ENCODE data around the gene PIF1.

The PIF1 gene

DNA sequence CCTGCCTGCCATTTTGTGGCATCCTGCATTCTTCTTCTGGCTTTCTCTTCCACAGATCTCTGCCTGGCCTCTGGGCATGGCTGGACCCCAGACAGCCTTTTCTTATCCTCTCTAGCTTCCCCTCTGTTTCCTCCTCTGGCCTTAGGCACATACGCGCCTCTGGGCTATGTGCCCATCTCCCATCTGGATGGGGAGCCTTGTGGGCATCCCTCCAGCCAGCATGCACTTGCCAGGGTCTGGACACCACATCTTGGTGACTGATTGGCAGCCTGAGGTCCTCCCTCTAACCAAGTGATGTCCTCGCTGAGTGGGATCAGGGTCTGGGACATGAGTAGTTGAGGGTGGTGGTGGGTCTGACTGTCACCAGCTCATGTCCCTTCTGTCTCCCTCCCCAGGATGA is 29.1 kb upstream of the PIF1 start:
- Mint-ChIP-seq H3K27me3 (no peaks in the 10 kb centered on the region), H3K36me3 (peaks cover 5% of the 10 kb centered on the region), H3K4me3 (no peak overlapping the region), H3K4me1 (ENCODE audit: low read depth) (peaks cover 29% of the 10 kb centered on the region), H3K9me3 (ENCODE audit: low read depth) (no peaks in the 10 kb centered on the region), H3K27ac (no peak overlapping the region)

DNA sequence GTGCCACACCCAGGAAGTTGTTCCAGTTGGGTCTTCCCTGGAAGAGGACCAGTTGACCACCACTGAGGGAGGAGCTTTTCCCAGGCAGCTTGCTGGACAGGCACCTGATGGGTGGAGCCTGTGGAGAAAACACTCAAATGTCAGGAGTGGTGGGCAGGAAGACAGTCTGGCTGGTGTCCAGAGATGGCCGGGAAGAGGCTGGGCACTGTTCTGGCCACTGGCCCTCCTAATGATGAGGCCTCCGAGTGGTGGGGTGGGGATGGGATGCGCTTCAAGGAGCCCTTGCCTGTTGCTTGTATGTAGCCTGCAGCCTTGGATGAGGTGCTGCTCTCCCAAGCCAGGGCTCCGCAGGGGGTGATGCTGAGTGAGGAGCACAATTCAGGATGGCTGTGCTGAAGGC is 28.6 kb upstream of the PIF1 start:
- peaks cover 29% of the 10 kb centered on the region for H3K4me1 Mint-ChIP-seq (ENCODE audit: low read depth)
- peaks cover 5% of the 10 kb centered on the region for H3K36me3 Mint-ChIP-seq
- H3K27me3 Mint-ChIP-seq, result no peaks in the 10 kb centered on the region
- H3K9me3 Mint-ChIP-seq (ENCODE audit: low read depth), result no peaks in the 10 kb centered on the region
- H3K27ac Mint-ChIP-seq, result no peak overlapping the region
- H3K4me3 Mint-ChIP-seq, result no peak overlapping the region

DNA sequence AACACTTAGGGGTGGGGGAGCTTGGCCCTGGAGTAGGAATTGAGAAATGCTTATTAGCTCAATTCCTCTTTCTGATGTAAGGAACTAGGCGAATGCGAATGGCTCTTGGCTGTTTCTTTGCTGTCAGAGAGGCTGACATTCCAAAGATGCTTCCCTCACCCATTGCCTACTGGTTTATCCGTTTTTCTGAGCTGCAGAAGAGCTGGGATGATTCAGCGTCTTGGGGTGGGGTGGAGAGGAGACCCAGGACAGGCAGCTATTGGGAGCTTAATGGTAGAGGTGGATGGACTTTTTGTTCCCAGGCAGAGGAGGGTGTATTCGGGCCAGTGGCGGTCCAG is 26.0 kb upstream of the PIF1 start:
- peaks cover 7% of the 10 kb centered on the region for H3K36me3 Mint-ChIP-seq

DNA sequence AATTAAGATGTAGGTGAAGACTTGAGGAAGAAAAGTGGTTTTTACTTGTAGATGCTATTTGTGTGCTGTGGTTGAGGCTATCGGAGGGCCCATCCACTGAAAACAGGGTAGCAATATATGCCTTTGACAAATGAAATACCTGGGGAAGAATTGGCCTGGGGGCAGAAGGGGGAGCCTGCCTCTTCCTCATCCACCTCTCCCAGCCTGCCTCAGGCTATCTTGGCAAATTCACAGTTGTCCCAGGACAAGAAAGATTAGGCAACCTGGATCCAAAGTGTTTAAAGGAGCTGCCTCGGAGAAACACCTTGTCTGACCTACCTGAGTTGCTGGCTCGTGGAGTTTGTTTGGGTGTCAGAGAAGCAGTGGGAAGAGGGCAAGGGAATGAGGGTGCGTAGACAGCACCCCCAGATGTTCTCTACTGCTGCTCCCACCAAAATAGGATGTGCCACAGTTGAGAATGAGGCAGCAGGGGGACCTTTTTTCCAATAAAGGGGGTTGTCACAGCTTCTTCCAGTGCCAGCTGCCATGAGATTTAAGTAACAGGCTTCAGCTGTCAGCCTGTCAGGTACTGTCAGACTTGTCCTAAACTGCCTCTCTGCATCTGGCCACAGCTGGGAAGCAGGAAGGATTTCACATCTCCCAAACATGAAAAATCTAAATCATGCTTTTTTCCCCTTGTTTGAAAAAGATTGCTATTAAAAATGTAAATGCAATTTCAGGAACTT is 25.5 kb upstream of the PIF1 start:
- Mint-ChIP-seq H3K36me3 (peaks cover 7% of the 10 kb centered on the region), H3K27ac (no peak overlapping the region), H3K27me3 (no peaks in the 10 kb centered on the region), H3K9me3 (ENCODE audit: low read depth) (no peaks in the 10 kb centered on the region), H3K4me3 (no peak overlapping the region), H3K4me1 (ENCODE audit: low read depth) (peaks cover 25% of the 10 kb centered on the region)

More for the DNA sequence above, 26.0 kb upstream of the PIF1 start:
- Mint-ChIP-seq H3K4me3 (no peak overlapping the region), H3K27me3 (no peaks in the 10 kb centered on the region), H3K27ac (no peak overlapping the region), H3K9me3 (ENCODE audit: low read depth) (no peaks in the 10 kb centered on the region), H3K4me1 (ENCODE audit: low read depth) (peaks cover 28% of the 10 kb centered on the region)

DNA sequence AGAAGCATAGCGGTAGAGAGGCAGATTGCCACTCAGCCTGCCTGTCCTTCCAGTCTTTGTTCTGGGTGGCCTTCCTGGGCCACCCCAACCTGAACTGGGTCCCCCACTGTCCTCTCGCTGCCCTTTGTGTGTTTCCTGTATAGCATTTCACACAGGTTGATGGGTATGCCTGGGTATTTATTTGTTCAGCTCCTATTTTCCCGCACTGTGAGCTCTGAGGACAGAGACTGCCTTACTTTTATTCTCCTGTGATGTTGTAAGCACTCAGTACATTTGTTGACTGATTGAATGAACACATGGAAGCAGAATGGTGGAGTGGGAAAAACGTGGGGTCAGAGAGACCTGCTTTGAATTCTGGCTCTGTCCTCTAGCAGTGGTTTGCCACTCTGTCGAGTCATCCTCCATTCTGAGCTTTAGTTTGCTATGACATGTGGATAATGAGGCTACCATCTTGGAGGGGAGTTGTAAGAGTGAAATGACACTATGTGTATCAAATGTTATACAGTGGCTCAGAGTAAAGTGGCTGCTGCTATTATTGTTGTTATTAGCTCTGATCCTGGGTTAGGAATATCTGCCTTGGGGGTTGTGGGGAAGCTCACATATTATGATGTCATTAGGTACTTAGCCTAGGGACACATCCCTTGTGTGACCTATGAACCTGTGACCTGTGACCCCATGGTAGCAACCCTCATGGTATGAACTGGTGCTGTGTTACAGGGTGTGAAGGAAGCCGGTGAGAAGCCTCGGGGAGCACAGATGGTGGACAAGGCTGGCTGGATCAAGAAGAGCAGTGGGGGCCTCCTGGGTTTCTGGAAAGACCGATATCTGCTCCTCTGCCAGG is 22.6 kb upstream of the PIF1 start:
- H3K36me3 Mint-ChIP-seq, result peaks cover 7% of the 10 kb centered on the region
- H3K27ac Mint-ChIP-seq, result peak overlapping the region; percentile 13
- no peaks in the 10 kb centered on the region for H3K27me3 Mint-ChIP-seq
- no peak overlapping the region for H3K4me3 Mint-ChIP-seq
- H3K4me1 Mint-ChIP-seq (ENCODE audit: low read depth), result peaks cover 45% of the 10 kb centered on the region
- H3K9me3 Mint-ChIP-seq (ENCODE audit: low read depth), result no peaks in the 10 kb centered on the region

DNA sequence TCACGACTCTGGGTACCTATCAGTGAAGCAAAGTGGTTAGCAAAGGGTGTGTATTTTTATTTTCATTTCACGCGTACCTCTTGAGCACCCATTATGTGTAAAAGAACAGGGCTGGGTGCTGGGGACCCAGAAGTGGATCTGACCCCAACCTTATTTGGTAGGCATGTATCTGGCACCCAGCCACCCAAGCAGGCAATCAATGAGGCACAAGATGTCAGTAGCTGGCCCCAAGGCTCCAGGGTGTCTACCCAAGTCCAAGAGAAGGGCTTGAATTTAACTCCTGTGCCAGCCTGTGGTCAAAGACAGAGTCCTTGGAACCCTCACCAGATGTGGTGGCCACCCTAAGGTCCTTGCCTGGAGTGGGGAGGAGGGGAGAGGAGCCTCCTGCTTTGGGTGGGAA is 22.0 kb upstream of the PIF1 start:
- H3K36me3 Mint-ChIP-seq, result peaks cover 7% of the 10 kb centered on the region
- no peak overlapping the region for H3K4me3 Mint-ChIP-seq

DNA sequence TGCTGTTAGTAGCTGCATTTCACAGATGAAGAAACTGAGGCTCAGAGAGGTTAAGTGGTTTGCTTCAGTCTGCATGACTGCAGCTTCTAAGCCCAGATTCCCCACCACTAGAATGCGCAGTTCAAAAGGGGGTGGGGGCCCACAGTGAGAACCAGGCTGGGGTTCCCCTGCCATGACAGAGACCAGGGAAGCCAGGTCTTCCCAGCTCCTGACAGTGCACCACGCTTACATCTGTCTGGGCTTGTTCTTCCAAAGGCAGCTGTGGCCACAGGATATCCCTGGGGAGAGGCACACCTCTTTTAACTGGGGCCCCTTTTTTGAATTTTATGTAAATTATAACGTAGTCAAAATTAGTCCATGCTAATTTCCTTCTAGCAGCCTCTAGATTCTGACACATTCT is 21.6 kb upstream of the PIF1 start:
- Mint-ChIP-seq H3K27me3 (no peaks in the 10 kb centered on the region), H3K9me3 (ENCODE audit: low read depth) (no peaks in the 10 kb centered on the region), H3K4me3 (no peak overlapping the region), H3K4me1 (ENCODE audit: low read depth) (peaks cover 53% of the 10 kb centered on the region), H3K27ac (peak overlapping the region; percentile 46), H3K36me3 (peaks cover 4% of the 10 kb centered on the region)

More for the DNA sequence above, 22.0 kb upstream of the PIF1 start:
- Mint-ChIP-seq H3K27ac (peak overlapping the region; percentile 46), H3K4me1 (ENCODE audit: low read depth) (peaks cover 51% of the 10 kb centered on the region), H3K27me3 (no peaks in the 10 kb centered on the region), H3K9me3 (ENCODE audit: low read depth) (no peaks in the 10 kb centered on the region)

DNA sequence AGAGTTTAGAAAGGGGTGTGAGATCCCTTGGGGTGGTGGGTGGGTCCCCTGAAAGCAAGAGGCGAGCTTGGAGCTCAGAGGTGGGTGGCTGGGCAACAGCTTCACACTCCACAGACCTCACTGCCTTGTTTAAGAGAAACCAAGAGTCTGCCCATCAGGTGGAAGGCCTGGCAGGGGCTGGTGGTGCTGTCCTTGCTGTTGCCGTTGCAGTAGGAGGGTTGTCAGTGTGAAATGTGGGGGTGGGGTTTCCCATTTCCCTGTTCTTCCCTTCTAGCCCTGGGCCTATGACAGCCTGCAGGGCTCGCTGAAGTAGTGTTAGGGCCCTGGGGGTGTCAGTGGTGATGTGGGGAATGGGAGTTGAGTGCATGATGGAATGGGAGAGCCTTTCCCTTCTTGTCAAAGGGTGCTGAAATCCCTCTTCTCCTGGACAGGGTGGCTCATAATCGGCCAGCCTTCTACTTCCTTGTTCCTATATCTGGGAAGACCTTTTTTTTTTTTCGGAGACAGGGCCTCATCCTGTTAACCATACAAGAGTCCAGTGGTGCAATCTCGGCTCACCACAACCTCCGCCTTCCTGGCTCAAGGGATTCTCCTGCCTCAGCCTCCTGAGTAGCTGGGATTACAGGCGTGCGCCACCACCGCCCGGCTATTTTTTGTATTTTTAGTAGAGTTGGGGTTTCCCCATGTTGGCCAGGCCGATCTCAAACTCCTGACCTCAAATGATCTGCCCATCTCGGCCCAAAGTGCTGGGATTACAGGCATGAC is 20.6 kb upstream of the PIF1 start:
- H3K27ac Mint-ChIP-seq, result no peak overlapping the region
- H3K4me3 Mint-ChIP-seq, result no peak overlapping the region
- no peaks in the 10 kb centered on the region for H3K27me3 Mint-ChIP-seq
- H3K36me3 Mint-ChIP-seq, result peaks cover 2% of the 10 kb centered on the region
- no peaks in the 10 kb centered on the region for H3K9me3 Mint-ChIP-seq (ENCODE audit: low read depth)
- peaks cover 50% of the 10 kb centered on the region for H3K4me1 Mint-ChIP-seq (ENCODE audit: low read depth)

DNA sequence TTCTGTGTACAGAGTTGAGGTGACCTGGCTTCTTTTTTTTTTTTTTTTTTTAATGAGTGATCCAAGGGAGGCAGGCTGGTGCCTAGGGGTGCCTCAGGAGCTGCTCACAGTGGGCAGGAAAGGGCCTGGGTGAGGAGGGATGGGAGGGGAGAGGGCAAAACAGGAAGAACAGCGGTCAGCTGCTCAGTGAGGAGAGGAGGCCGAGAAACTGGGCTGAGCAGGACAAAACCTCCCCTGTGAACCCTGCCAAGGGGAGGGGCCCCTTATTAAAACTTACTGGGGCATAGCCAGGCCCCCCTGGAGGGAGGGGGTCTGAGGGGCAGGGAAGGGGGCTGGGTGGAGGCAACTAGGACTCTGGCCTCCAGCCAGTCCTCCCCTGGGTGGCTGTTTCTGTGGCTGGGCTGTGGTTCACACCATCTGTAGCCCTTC is 19.8 kb upstream of the PIF1 start:
- Mint-ChIP-seq H3K27me3 (no peaks in the 10 kb centered on the region), H3K9me3 (ENCODE audit: low read depth) (no peaks in the 10 kb centered on the region), H3K27ac (peak overlapping the region; percentile 62), H3K4me3 (peak overlapping the region; percentile 92), H3K36me3 (peaks cover 2% of the 10 kb centered on the region), H3K4me1 (ENCODE audit: low read depth) (peaks cover 56% of the 10 kb centered on the region)

DNA sequence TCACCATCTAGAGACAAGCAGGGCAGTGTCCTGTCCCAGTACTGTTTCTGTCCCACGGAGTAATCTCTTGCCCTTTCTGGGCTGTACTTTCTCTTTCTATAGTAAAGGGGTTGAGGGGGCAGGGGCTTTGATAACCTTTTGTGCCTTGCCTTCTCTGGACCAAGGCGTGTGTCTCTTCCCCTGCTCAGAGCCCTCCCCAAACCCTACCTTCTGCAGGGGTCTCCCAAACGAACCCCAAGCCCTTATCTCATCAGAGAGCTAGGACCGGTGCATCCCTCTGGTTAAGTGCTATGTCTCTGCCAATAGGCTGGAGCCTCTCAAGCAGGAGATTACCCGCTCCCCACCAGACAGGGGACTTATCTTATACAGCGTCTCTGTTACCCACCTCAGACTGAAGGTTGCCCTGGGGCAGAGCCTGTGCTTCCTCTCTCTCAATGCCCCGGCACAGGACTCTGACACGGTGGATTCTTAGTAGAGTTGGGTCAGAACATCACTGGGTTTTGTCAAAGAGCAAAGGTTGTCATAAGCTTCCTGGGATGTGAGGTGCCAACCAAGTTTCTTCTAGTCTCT is 19.2 kb upstream of the PIF1 start:
- Mint-ChIP-seq H3K27me3 (no peaks in the 10 kb centered on the region), H3K36me3 (peaks cover 2% of the 10 kb centered on the region), H3K4me3 (peak overlapping the region; percentile 92), H3K4me1 (ENCODE audit: low read depth) (peaks cover 56% of the 10 kb centered on the region), H3K27ac (peak overlapping the region; percentile 62), H3K9me3 (ENCODE audit: low read depth) (no peaks in the 10 kb centered on the region)

DNA sequence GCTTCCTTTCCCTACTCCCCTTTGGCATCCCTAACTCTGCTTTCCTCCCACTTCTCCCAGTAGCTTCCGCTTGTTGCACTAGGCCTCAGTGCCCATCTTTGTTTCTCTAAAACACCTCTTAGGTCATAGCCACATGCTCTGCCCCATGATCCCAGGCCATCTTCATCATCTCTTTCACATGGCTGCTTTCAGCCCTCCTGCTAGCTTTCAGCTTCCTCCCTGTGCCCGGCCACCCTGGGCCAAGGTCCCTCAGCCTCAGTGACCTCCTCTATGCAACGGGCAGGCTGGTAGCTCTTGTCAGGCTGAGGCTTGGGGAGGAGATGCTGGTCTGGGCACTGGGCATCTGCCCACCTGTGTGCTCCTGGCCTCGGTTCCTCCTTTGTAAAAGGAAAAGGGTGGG is 18.5 kb upstream of the PIF1 start:
- H3K27ac Mint-ChIP-seq, result peak overlapping the region; percentile 62
- peaks cover 60% of the 10 kb centered on the region for H3K4me1 Mint-ChIP-seq (ENCODE audit: low read depth)
- H3K9me3 Mint-ChIP-seq (ENCODE audit: low read depth), result no peaks in the 10 kb centered on the region
- peaks cover 2% of the 10 kb centered on the region for H3K36me3 Mint-ChIP-seq
- no peaks in the 10 kb centered on the region for H3K27me3 Mint-ChIP-seq
- H3K4me3 Mint-ChIP-seq, result peak overlapping the region; percentile 92

DNA sequence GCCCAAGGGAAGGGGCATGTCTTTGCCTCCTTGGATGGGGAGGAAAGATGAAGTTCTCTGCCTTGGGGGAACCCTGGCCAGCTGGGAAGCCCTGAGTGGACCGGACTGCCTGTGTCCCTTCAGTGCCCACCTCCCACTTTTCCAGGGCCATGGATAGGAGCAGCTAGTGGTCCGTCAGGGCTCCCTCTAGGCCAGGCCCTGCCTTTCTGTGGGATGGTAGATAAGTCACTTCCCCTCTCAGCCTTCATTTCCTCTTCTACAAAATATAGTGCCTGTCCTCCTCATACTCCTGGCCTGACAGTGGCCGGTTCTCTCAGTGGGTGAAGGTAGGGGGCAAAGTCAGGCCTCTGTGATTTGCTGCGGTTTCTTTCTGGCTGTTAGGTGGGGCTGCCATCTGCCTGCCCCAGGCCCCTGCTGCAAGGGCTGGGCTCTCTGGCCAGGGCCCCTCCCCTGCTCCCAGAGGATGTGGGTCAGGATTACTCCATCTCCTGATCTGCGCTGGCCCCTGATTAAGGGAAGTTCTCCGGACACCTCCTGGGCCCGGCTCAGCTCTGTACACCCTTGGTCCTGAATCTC is 17.6 kb upstream of the PIF1 start:
- Mint-ChIP-seq H3K4me1 (ENCODE audit: low read depth) (peaks cover 66% of the 10 kb centered on the region), H3K9me3 (ENCODE audit: low read depth) (no peaks in the 10 kb centered on the region), H3K4me3 (peak overlapping the region; percentile 92), H3K27ac (peak overlapping the region; percentile 89), H3K36me3 (peaks cover 1% of the 10 kb centered on the region), H3K27me3 (no peaks in the 10 kb centered on the region)

DNA sequence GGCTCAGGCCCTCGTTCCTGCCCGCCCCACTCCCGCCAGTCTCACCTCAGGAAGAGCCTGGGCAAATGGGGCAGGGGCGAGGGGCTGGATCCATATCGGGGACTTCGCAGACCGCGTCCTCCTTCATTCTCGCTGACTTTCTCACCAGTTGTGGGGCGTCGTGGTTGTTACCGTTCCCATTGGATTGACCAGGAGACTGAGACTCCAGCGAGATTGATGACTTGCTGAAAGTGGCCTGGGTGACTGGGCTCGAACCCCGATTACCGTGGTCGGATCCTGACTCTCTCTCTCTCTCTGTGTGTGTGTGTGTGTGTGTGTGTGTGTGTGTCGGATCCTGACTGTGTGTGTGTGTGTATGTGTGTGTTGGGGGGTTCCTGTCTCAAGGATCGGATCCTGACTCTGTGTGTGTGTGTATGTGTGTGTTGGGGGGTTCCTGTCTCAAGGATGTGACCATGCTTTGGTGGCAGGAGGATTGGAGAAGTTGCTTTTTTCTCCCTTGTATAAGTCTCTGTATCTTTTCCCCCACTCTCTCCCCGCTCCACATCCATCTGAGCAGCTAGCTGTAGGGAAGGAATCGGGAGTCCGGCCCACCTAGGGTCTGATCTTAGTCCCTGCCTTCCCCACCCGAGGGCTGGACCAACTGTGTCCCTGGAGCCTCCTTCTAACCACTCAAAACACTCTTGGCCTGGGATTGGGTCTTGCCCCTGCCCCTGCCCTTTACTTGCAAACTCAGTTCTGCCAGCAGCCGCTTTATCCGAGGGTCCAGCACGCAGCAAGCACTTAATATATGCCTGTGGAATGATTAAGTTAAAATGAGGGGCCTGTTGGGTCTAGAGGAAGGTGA is 16.9 kb upstream of the PIF1 start:
- Mint-ChIP-seq H3K4me3 (peak overlapping the region; percentile 92), H3K9me3 (ENCODE audit: low read depth) (no peaks in the 10 kb centered on the region), H3K4me1 (ENCODE audit: low read depth) (peaks cover 67% of the 10 kb centered on the region)

More for the DNA sequence above, 16.9 kb upstream of the PIF1 start:
- H3K36me3 Mint-ChIP-seq, result no peaks in the 10 kb centered on the region
- H3K27me3 Mint-ChIP-seq, result no peaks in the 10 kb centered on the region
- peak overlapping the region; percentile 89 for H3K27ac Mint-ChIP-seq

All from activated naive CD8-positive, alpha-beta T cell (primary cell).